HUES48 (cell line): Measurements from ENCODE around the gene TTC1.

Experiments used
- H3K27ac ChIP-seq: one replicate; pipeline ENCODE4 v1.7.0; 2013; ENCODE audit warnings: low read depth, low read length, inconsistent platforms
- H3K27me3 ChIP-seq: 2 replicates; pipeline ENCODE4 v1.6.1; 2013; ENCODE audit warnings: mild to moderate bottlenecking, low read length; ENCODE audit not compliant: control insufficient read depth, insufficient read depth
- H3K36me3 ChIP-seq: 2 replicates; pipeline ENCODE4 v1.6.1; 2013; ENCODE audit warnings: low read length; ENCODE audit not compliant: control insufficient read depth, insufficient read depth
- H3K4me1 ChIP-seq: 2 replicates; pipeline ENCODE4 v1.6.1; 2013; ENCODE audit warnings: mild to moderate bottlenecking, low read length; ENCODE audit not compliant: control insufficient read depth, insufficient read depth
- H3K4me3 ChIP-seq: 2 replicates; pipeline ENCODE4 v1.5.1; 2013; ENCODE audit warnings: mild to moderate bottlenecking, low read depth, low read length
- H3K9ac ChIP-seq: 2 replicates; pipeline ENCODE4 v1.6.1; 2013; ENCODE audit warnings: mild to moderate bottlenecking, low read depth, low read length, moderate library complexity
- H3K9me3 ChIP-seq: 2 replicates; pipeline ENCODE4 v1.6.1; 2013; ENCODE audit warnings: low read length; ENCODE audit not compliant: control insufficient read depth, insufficient read depth

The TTC1 gene

DNA sequence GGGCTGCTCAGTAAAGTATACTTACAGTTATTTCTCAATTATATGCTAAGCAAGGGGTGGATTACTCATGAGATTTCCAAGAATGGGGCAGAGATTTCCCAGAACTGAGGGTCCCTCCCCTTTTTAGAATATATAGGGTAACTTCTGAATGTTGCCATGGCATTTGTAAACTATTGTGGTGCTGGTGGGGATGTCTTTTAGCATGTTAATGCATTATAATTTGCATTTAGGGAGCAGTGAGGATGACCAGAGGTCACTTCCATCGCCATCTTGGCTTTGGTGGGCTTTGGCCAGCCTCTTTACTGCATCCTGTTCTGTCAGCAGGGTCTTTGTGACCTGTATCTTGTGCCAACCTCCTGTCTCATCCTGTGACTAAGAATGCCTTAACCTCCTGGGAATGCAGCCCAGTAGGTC, 35.5 kb downstream of the TTC1 start:
- Histone ChIP-seq H3K36me3 (peaks cover 34% of the 10 kb centered on the region), H3K27me3 (no peaks in the 10 kb centered on the region), H3K4me3 (peak overlapping the region; percentile 25; the same call in 1 of the 2 replicates), H3K27ac (peak overlapping the region; percentile 94), H3K4me1 (peaks cover 37% of the 10 kb centered on the region), H3K9ac (peak overlapping the region; percentile 15; the same call in 1 of the 2 replicates), H3K9me3 (no peaks in the 10 kb centered on the region)

DNA sequence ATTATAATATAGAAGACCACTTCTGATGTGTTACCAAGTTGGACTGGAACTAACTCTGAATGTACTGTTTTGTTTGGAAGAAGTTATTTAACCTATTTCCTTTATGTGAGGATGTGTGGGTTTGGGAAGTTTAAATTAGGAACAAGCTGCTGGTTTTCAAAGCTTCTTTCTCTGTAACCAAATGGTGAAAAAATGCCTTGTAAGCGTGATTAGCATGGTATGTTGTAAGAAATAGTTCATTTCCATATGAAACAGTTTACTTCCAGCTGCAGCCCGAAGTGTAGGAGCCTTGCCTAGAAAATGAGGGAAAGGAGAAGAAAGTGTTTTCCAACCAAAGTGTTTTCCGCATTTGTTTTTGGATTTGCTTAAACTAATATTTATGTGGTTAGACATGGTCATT, 36.0 kb downstream of the TTC1 start:
- peak overlapping the region; percentile 7; the same call in 1 of the 2 replicates for H3K4me3 ChIP-seq
- H3K27ac ChIP-seq: peak overlapping the region; percentile 94
- H3K27me3 ChIP-seq: no peaks in the 10 kb centered on the region
- peaks cover 34% of the 10 kb centered on the region for H3K36me3 ChIP-seq
- peak overlapping the region; percentile 15 for H3K9ac ChIP-seq
- H3K9me3 ChIP-seq: no peaks in the 10 kb centered on the region
- peaks cover 37% of the 10 kb centered on the region for H3K4me1 ChIP-seq

DNA sequence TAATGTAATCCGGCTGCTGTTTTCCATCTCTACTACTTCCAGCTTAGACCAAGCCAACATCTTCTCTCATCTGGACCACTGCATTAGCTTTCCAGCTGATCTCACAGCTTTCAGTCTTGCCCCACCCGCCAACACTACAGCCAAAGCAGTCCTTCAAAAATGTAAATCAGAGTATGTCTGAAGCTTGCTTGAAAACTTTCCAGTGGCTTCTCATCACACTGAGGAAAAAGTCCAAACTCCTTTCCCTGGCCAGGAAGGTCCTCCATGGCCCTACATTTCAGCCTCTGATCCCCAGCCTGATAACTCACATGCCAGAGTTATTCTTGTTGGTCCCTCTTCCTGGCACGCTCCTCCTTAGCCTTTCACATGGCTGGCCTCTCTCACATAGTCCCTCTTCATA, 38.5 kb downstream of the TTC1 start:
- H3K36me3 ChIP-seq: peaks cover 45% of the 10 kb centered on the region
- H3K9me3 ChIP-seq: no peaks in the 10 kb centered on the region
- H3K9ac ChIP-seq: no peak overlapping the region
- H3K27me3 ChIP-seq: no peaks in the 10 kb centered on the region
- H3K27ac ChIP-seq: no peak overlapping the region
- peaks cover 33% of the 10 kb centered on the region for H3K4me1 ChIP-seq
- no peak overlapping the region for H3K4me3 ChIP-seq

DNA sequence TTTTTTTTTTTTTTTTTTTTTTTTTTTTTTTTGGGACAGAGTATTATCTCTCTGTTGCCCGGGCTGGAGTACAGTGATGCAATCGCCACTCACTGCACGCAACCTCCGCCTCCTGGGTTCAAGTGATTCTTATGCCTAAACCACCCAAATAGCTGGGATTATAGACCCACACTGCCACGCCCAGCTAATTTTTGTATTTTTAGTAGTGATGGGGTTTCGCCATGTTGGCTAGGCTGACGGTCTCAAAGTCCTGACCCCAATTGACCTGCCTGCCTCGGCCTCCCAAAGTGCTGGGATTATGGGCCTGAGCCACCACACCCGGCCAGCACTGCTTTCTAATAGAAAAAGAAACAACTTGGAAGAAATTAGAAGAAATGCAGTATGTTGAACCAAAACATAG, 39.2 kb downstream of the TTC1 start:
- Histone ChIP-seq H3K36me3 (peaks cover 52% of the 10 kb centered on the region), H3K4me3 (no peak overlapping the region), H3K27ac (no peak overlapping the region), H3K4me1 (peaks cover 26% of the 10 kb centered on the region), H3K27me3 (no peaks in the 10 kb centered on the region), H3K9ac (no peak overlapping the region), H3K9me3 (no peaks in the 10 kb centered on the region)

DNA sequence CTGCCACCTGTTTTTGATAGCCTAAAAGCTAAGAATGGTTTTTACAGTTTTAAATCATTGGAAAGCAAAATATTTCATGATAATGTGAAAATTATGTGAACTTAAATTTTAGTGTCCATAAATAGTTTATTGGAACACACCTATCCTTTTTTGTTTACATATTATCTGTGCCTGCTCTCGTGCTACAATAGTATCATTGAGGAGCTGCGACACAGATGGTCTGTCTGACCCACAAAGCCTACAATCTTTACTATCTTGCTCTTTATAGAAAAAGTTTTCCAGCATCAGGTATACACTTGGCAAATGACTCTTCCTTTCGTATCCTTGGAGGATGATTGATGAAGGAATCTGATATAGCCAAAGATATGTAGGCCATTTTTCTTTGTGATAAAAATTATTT, 40.2 kb downstream of the TTC1 start:
- peaks cover 62% of the 10 kb centered on the region for H3K36me3 ChIP-seq
- H3K27ac ChIP-seq: no peak overlapping the region
- no peak overlapping the region for H3K9ac ChIP-seq
- H3K9me3 ChIP-seq: no peaks in the 10 kb centered on the region
- H3K4me1 ChIP-seq: peaks cover 16% of the 10 kb centered on the region
- H3K4me3 ChIP-seq: no peak overlapping the region
- no peaks in the 10 kb centered on the region for H3K27me3 ChIP-seq

DNA sequence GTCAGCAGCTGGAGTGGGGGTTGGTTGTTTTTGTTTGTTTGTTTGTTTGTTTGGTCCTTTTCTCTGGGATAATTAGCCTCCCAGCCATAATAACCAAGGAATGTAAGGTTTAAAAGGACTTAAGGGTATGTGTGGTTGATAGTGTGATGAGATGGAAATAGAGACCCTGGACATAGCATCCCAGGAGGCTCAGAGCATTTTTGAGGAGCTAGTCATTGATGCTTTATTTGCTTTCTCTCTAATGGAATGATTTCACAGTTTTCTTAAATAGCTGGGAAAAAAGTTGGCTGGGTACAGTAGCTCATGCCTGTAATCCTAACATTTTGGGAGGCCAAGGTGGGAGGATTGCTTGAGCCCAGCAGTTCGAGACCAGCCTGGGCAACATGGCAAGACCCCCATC, 45.1 kb downstream of the TTC1 start:
- Histone ChIP-seq H3K27ac (no peak overlapping the region), H3K36me3 (peaks cover 89% of the 10 kb centered on the region), H3K9me3 (no peaks in the 10 kb centered on the region), H3K4me3 (no peak overlapping the region), H3K9ac (no peak overlapping the region), H3K4me1 (no peaks in the 10 kb centered on the region), H3K27me3 (no peaks in the 10 kb centered on the region)

DNA sequence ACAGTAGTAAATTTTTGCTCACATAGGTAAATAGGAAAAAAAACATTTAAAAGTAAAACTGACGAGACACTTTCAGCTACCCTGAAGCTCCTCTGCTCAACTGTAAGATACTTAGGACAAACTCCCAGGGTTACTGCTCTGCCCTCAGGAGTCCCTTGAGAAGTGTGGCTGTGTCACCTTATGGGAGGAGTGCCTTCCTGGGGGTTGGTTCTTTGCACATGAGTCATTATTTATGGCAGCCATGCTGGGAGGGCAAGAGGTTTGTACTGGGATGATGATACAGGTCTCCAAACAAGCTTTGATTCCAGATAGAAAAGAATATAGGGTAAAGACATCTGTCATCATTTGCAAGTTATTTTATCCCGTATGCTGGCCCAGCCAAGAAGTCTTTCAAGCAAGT, 45.9 kb downstream of the TTC1 start:
- Histone ChIP-seq H3K36me3 (peaks cover 87% of the 10 kb centered on the region), H3K27ac (no peak overlapping the region), H3K4me3 (no peak overlapping the region)

DNA sequence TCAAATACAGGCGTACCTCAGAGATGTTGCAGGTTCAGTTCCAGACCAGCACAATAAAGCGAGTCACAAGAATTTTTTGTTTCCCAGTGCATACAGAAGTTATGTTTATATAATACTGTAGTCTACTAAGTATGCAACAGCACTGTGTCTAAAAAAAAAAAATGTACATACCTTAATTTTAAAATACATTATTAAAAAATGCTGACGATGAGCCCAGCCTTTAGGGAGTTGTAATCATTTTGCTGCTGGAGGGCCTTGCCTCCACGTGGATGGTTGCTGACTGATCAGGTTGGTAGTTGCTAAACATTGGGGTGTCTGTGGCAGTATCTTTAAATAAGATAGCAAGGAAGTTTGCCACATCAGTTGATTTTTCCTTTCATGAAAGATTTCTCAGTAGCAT, 48.3 kb downstream of the TTC1 start:
- H3K27ac ChIP-seq: no peak overlapping the region
- H3K36me3 ChIP-seq: peaks cover 86% of the 10 kb centered on the region
- peaks cover 10% of the 10 kb centered on the region for H3K4me1 ChIP-seq

More for the DNA sequence above, 45.9 kb downstream of the TTC1 start:
- H3K9ac ChIP-seq: no peak overlapping the region
- no peaks in the 10 kb centered on the region for H3K4me1 ChIP-seq
- no peaks in the 10 kb centered on the region for H3K9me3 ChIP-seq
- H3K27me3 ChIP-seq: no peaks in the 10 kb centered on the region

DNA sequence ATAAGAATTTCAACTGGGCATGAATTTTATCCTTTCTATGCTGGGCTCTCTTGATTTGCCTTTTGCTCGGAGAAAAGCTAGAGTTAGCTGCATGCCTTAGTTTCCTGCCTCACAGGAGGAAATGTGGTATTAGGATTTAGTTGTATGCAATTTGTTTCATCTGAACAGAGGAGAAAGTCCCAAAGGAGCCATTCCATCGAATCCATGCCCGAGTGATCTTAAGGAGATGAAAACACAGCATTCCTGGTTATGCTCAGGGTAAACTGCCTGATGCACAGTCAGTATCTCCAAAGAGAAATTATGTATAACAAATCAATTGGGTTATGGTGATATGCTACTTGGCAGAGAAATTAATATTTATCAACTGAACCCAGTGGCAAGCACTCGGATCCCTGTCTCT, 51.1 kb downstream of the TTC1 start:
- Histone ChIP-seq H3K4me1 (peaks cover 10% of the 10 kb centered on the region), H3K9me3 (no peaks in the 10 kb centered on the region), H3K9ac (no peak overlapping the region), H3K36me3 (peaks cover 75% of the 10 kb centered on the region), H3K27me3 (no peaks in the 10 kb centered on the region), H3K27ac (no peak overlapping the region), H3K4me3 (no peak overlapping the region)

More for the DNA sequence above, 48.3 kb downstream of the TTC1 start:
- Histone ChIP-seq H3K9me3 (no peaks in the 10 kb centered on the region), H3K4me3 (no peak overlapping the region), H3K27me3 (no peaks in the 10 kb centered on the region), H3K9ac (no peak overlapping the region)

DNA sequence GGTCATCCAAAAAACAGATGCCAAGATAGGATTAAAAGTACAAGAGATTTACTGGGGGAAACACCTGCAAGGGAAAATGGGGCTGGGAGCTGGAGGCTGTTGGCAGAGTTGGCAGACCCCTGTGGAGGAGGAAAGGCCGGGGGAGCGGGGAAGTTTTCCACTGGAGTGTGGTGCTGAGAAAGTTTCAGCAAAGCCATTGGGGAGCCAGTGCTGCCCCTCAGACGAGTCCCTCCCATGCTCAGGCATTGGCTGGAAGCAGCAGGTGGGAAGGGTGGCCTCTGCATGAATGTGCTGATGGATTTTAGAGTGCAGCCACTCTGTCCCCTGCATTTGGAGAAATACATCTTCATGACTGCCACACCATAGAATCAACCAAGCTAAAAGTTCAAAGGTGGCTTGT, 52.8 kb downstream of the TTC1 start:
- Histone ChIP-seq H3K36me3 (peaks cover 68% of the 10 kb centered on the region), H3K4me1 (peaks cover 10% of the 10 kb centered on the region), H3K27me3 (no peaks in the 10 kb centered on the region), H3K4me3 (no peak overlapping the region), H3K9me3 (no peaks in the 10 kb centered on the region), H3K27ac (no peak overlapping the region), H3K9ac (no peak overlapping the region)

DNA sequence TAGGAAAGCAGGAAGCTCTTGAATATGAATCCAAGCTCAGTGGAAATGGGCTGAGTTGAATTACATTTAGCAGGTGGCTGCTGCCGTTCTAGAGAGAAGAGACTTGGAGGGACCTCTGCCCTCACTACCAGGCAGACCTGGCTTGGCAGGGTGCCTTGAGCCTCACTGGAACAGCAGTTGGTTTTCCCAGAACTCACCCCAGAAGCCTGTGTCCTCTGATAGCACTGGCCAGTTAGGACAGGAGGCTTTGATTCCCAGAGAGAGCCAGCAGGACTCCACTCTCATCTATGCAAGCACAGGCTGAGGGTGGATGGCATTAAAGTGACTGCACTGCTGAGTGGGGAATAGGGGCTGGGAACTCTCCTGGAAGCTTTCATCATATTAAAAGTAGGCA, 55.5 kb downstream of the TTC1 start:
- Histone ChIP-seq H3K27ac (no peak overlapping the region), H3K4me1 (peaks cover 10% of the 10 kb centered on the region), H3K9ac (no peak overlapping the region), H3K4me3 (no peak overlapping the region), H3K36me3 (peaks cover 49% of the 10 kb centered on the region), H3K9me3 (no peaks in the 10 kb centered on the region), H3K27me3 (no peaks in the 10 kb centered on the region)
